OCI-LY3 (cell line): ENCODE measurements around the gene ALPP.

Experiments
- H2AFZ ChIP-seq: fragments of 200-600, 300-600 bp; shearing (Covaris generic); 2 replicates; pipeline ENCODE4 v1.6.0; 2014; ENCODE audit warnings: antibody characterized with exemption, low read depth, low read length
- H3K27ac ChIP-seq: fragments of 200-600, 300-600 bp; sonication (generic); 2 replicates; pipeline ENCODE4 v1.5.1; 2014; ENCODE audit warnings: mild to moderate bottlenecking, low read length, moderate library complexity, mixed read lengths
- H3K27me3 ChIP-seq: fragments of 200-600, 300-600 bp; sonication (generic); 2 replicates; pipeline ENCODE4 v1.6.1; 2014; ENCODE audit warnings: low read depth, low read length, mixed read lengths
- H3K36me3 ChIP-seq: fragments of 200-600, 300-600 bp; sonication (generic); replicated peaks from 2 replicates; pipeline ENCODE3; 2014; ENCODE audit warnings: low read depth, low read length, mixed read lengths
- H3K4me1 ChIP-seq: fragments of 300-600, 200-600 bp; sonication (generic); 2 replicates; pipeline ENCODE4 v1.6.1; 2014; ENCODE audit warnings: low read length, mixed read lengths
- H3K4me2 ChIP-seq: fragments of 200-600, 300-600 bp; sonication (generic); 2 replicates; pipeline ENCODE4 v1.6.1; 2014; ENCODE audit warnings: low read length, mixed read lengths
- H3K4me3 ChIP-seq: fragments of 300-600, 200-600 bp; sonication (generic); 2 replicates; pipeline ENCODE4 v1.5.1; 2014; ENCODE audit warnings: antibody characterized with exemption, mild to moderate bottlenecking, low read length, moderate library complexity
- H3K79me2 ChIP-seq: fragments of 300-600, 200-600 bp; shearing (Covaris generic); 2 replicates; pipeline ENCODE4 v1.6.1; 2014; ENCODE audit warnings: mild to moderate bottlenecking, low read length, mixed read lengths
- H3K9ac ChIP-seq: fragments of 300-600, 200-600 bp; shearing (Covaris generic); 2 replicates; pipeline ENCODE4 v1.6.0; 2014; ENCODE audit warnings: mild to moderate bottlenecking, low read length, moderate library complexity
- H3K9me3 ChIP-seq: fragments of 200-600, 300-600 bp; shearing (Covaris generic); 2 replicates; pipeline ENCODE4 v1.6.1; 2014; ENCODE audit warnings: low read length, mixed read lengths; ENCODE audit not compliant: insufficient read depth
- H4K20me1 ChIP-seq: fragments of 200-600, 300-600 bp; sonication (generic); 2 replicates; pipeline ENCODE4 v1.6.1; 2016; ENCODE audit warnings: low read length, mixed read lengths; ENCODE audit not compliant: insufficient read depth
- EZH2phosphoT487 ChIP-seq: fragments of 200-600 bp; shearing (Covaris generic); IDR thresholded peaks from 2 replicates; pipeline ENCODE4 v1.6.1; 2018; ENCODE audit warnings: antibody characterized with exemption, mixed run types, low read depth
- TF ChIP-seq, protein P1 (sequence below): fragments of 200-600, 300-600 bp; sonication (generic); IDR thresholded peaks from 2 replicates; pipeline ENCODE4 v1.5.1; 2014; ENCODE audit warnings: antibody characterized with exemption, low read length, low read depth

Gene ALPP

DNA sequence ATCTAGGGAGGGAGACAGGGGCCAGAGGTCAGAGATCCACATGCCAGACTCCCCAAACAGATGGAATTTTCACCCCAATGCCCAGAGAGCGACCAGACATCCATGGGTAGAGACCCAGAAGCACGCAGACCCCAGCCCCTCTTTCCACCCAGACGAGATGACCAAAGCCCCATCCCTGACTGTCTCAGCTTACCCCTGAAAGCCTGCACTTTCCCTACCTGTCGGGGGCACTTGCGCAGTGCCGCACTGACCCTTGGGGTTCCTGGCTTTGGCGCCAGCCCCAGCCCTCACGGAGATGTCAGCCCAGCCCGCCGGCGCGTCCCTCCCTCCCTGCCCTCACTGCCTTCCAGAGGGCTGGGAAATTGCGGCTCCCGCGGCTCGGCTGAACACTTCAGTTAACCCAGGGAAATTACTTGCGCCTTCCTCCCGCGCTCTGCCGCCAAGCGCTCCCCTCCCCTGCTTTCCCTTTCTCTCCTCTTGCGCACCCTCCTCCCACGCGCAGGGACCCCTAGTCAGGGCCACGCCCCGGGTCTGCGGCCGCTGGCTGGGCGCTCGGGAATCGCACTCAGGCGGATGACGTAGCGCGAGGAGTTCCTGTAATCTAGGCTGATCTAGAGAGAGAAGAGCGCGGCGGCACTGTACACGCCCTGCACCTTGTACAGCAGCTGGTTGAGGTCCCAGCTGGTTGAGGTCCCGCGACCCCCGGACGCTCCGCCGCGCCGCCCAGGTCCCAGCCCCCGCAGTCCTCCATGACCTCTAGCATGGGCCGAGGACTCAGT, 40.1 kb downstream of the ALPP start:
- Histone ChIP-seq H3K36me3 (no peaks in the 10 kb centered on the region), H3K9ac (no peak overlapping the region), H3K27me3 (no peaks in the 10 kb centered on the region), H3K9me3 (no peaks in the 10 kb centered on the region), H3K4me3 (no peak overlapping the region), H2AFZ (no peak overlapping the region), H3K79me2 (no peaks in the 10 kb centered on the region), H3K4me2 (no peak overlapping the region), H3K27ac (no peak overlapping the region), H4K20me1 (no peaks in the 10 kb centered on the region), H3K4me1 (no peaks in the 10 kb centered on the region)
- TF ChIP-seq EZH2phosphoT487 = no peak
- TF ChIP-seq, protein P1, sequence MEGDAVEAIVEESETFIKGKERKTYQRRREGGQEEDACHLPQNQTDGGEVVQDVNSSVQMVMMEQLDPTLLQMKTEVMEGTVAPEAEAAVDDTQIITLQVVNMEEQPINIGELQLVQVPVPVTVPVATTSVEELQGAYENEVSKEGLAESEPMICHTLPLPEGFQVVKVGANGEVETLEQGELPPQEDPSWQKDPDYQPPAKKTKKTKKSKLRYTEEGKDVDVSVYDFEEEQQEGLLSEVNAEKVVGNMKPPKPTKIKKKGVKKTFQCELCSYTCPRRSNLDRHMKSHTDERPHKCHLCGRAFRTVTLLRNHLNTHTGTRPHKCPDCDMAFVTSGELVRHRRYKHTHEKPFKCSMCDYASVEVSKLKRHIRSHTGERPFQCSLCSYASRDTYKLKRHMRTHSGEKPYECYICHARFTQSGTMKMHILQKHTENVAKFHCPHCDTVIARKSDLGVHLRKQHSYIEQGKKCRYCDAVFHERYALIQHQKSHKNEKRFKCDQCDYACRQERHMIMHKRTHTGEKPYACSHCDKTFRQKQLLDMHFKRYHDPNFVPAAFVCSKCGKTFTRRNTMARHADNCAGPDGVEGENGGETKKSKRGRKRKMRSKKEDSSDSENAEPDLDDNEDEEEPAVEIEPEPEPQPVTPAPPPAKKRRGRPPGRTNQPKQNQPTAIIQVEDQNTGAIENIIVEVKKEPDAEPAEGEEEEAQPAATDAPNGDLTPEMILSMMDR = no peak

DNA sequence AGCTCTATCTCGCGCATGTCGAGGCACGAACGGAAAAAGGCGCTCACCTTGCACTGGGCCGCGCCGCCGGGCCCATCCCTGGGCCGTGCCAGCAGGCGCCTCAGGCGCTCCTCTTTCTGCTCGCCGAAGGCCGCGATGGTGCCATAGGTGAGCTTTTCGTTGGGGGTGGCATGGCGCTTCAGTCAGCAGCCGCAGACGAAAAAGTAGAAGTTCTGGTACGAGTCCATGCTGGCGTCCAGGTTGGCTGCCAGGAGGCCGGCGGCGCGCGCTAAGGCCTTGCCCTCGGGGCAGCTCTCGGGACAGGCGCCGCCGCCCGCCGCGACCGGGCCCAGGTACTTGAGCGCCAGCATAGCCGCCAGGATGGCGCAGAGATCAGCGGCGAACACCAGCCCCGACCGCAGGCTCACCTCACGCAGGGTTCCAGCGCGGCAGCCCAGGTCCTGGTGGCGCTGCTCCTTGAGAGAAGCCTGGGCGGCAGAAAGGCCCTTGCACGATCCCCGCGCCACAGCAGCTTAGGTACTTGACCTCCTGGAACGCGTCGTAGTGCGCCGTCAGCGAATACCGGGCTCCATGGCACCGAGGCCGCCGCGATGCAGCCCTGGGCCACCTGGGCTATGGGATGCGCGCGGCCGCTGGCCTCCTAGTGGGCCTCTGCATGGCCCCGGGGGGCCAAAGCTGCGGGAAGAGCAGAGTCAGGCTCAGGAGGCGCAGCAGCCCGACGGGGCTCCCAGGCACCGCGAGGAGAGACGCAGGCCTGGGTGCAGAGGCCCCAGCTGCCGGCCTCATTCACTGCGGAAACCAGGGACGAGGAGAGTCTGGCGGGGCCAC, 40.9 kb downstream of the ALPP start:
- no peaks in the 10 kb centered on the region for H3K4me1 ChIP-seq
- H2AFZ ChIP-seq = no peak overlapping the region
- no peak overlapping the region for H3K9ac ChIP-seq
- H3K36me3 ChIP-seq = no peaks in the 10 kb centered on the region
- no peaks in the 10 kb centered on the region for H4K20me1 ChIP-seq
- no peak overlapping the region for H3K4me2 ChIP-seq
- H3K79me2 ChIP-seq = no peaks in the 10 kb centered on the region
- no peak for TF ChIP-seq EZH2phosphoT487
- H3K9me3 ChIP-seq = no peaks in the 10 kb centered on the region
- no peak overlapping the region for H3K27ac ChIP-seq
- H3K27me3 ChIP-seq = no peaks in the 10 kb centered on the region
- H3K4me3 ChIP-seq = no peak overlapping the region

DNA sequence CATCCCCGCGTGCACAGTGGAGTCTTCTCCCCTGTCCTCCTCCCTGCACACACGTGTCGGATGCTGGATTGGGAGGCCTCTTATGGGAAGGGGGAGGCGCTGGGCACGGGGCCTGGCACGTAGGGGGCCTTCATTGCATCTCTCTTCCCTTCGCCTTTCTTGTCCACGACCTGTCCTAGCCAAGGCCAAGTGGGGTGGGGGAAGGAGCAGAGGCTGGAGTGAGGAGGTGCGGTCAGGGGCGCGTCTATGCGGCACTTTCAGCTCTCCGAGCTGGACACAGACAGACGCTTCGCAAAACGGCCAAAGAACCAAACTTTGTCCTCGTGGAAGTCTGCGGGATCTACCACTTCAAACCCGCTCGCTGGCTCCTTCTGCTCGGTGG, 41.5 kb downstream of the ALPP start:
- no peaks in the 10 kb centered on the region for H4K20me1 ChIP-seq
- no peaks in the 10 kb centered on the region for H3K36me3 ChIP-seq
- H3K27me3 ChIP-seq = no peaks in the 10 kb centered on the region
- no peak overlapping the region for H3K27ac ChIP-seq
- no peaks in the 10 kb centered on the region for H3K79me2 ChIP-seq
- H3K9ac ChIP-seq = no peak overlapping the region
- no peaks in the 10 kb centered on the region for H3K4me1 ChIP-seq
- no peaks in the 10 kb centered on the region for H3K9me3 ChIP-seq
- H3K4me3 ChIP-seq = no peak overlapping the region
- no peak overlapping the region for H3K4me2 ChIP-seq
- H2AFZ ChIP-seq = no peak overlapping the region
- TF ChIP-seq EZH2phosphoT487 = no peak
- TF ChIP-seq, protein P1 = no peak

DNA sequence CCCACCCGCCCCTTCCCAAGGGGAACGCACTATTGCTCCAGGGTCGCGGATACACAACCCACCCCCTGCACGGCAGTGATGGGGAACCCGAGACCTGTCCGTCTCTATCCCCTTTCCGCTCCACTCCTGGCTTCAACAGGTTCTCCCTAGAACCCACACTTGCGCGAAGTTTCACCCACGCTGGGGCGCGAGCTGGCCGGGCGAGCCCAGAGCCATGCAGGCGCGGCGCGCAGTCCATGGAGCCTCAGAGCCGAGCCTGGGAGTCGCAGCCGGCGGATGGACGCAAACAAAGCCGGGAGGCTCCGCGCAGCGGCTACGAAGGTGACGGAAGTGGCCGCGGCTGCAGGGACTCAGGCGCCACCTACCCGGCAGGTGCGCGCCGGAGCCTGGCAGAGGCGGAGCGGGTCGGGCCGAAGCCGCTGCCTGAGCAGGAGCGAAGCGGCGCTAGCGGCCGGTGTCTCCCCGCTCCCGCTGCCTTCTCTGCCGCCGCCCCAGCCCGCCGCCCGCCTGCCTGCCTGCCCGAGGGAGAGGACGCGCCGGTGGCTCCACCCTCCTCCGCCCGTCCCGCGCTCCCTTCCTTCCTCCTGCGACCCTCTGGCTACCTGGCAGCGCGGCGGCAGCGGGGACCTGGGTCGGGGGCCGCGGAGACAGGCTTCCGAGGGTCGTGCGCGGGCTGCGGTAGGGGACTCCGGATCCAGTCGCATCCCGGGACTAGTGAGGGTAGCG, 42.1 kb downstream of the ALPP start:
- TF ChIP-seq, protein P1 = no peak
- no peaks in the 10 kb centered on the region for H3K9me3 ChIP-seq
- no peaks in the 10 kb centered on the region for H3K79me2 ChIP-seq
- H3K9ac ChIP-seq = no peak overlapping the region
- no peak overlapping the region for H3K4me2 ChIP-seq
- H3K4me1 ChIP-seq = no peaks in the 10 kb centered on the region
- H4K20me1 ChIP-seq = no peaks in the 10 kb centered on the region
- H3K27ac ChIP-seq = no peak overlapping the region
- no peaks in the 10 kb centered on the region for H3K27me3 ChIP-seq
- H3K36me3 ChIP-seq = no peaks in the 10 kb centered on the region
- H2AFZ ChIP-seq = no peak overlapping the region
- no peak overlapping the region for H3K4me3 ChIP-seq
